Activated naive CD4-positive, alpha-beta T cell treated with anti-CD3 and anti-CD28 coated beads, Interleukin-2, amount 50 U/mL, for 16 hours (primary cell): ENCODE results near the gene SCFD2.
"Not testable (repeated sequence)": the region's sequence is repeated elsewhere in the genome, so short reads cannot be mapped to it uniquely, and the experiment has no call there.

Experiments
- DNase-seq: peaks from one replicate; pipeline ENCODE4 v3.0.0-alpha.2; 2020

The SCFD2 gene

GRCh38 chr4:53094040-53094439, 271.8 kb downstream of the SCFD2 start:
- DNase-seq = no peak

DNA sequence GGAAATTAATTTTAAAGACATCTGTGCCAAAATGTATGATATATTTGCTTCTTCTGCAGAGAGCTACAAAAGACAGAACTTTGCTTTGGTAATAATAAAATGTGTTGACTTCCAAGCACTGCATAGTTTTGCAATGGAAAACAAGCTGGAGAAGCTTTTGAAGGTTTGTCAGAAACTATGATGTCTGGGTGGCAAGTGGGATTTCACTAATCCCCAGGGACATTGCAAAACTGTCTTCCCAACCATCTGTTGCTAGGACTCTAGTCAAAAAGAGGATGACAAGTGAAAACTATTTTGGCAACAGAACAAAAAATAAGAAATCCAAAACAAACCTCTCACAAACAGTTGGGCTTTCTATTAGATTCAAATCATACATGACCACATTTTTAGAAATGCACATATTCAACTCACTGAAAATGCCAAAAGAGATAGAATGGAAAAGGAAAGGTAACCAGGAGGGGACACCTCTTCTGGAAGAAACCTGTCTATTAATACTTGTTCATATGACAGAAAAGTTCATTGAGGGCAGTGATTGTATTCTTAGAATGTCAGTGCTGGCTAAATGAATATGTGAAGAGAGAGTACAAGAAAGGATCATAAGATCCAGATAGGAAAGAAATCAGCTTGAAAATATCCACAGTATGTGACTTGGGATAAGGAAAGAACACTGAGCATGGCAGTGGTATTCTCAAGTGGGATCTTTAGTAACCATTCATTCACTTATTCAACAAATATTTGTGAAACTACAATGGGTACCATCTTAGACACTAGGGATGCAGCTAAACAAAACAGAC, 275.7 kb downstream of the SCFD2 start:
- DNase-seq = no peak

DNA sequence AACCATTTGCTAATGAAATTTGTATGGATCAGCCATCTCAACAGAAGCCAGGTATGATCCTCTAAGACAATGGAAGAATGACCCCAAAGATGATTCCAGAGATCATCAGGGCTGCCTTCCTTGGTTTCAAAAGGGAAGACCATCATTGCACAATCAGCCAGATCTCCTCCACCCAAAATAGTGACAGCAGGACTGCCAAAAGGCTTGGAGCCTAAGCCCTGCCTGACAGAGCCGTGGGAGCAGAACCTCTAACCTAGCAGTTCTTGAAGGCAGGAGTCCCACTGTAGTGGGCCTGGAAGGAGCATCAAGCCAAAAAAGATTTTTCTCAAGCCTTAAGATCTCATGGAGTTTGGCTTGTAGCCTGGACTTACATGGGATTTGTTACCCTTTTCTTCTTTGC, 277.7 kb downstream of the SCFD2 start:
- no peak for DNase-seq

GRCh38 chr4:53076374-53076958, 289.4 kb downstream of the SCFD2 start:
- DNase-seq = no peak

GRCh38 chr4:53075162-53075785, 290.6 kb downstream of the SCFD2 start:
- DNase-seq = no peak

DNA sequence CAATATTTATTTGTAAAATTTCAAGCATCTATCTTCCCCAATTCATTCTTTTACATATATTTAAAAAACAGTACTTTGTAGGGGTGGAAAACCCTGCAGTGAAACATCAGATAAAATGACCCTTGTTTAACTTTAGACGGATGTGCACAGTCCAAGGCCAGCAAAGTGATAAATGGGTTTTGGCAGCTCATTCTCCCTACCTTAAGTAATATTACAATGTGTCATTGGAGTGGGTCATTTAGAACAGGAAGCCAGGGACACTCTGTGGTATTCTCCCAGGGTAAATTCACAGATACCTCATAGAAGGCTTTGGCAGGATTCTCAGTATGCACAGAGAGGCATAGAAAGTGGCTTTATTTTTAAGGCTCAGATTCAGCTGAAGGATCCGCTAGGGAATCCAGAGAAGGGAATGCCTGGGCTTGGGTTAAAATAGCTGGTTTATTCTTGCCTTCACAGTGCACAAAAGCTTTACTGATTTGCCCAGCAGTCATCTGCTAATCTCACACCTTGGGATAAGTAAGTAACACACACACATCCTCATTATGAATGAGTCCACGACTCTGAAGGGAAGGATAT, 297.0 kb downstream of the SCFD2 start:
- DNase-seq = no peak

DNA sequence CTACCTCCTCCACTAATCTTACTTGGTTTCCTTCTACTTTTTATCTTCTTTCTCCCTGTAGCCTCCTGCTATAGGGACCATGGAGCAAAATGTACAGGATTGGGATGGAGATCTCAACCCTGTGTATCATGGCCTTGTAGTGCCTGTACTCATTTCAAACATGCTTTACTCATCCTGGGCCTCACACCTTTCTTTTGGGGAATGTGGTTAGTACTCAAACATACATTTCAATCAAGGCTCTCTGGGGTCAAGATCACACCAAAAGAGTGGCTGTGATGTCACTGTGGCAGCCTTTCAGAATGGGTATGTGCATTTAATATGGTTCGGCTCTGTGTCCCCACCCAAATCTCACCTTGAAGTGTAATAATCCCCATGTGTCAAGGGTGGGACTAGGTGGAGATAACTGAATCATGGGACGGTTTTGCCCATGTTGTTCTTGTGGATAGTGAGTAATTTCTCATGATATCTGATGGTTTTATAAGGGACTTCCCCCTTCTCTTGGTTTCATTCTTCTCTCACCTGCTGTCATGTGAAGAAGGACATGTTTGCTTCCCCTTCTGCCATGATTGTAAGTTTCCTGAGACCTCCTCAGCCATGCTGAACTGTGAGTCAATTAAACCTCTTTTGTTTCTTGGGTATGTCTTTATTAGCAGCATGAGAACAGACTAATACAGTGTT, 298.6 kb downstream of the SCFD2 start:
- DNase-seq = no peak

GRCh38 chr4:53066155-53066554, 299.7 kb downstream of the SCFD2 start:
- DNase-seq = no peak

GRCh38 chr4:53064609-53065008, 301.3 kb downstream of the SCFD2 start:
- no peak for DNase-seq

DNA sequence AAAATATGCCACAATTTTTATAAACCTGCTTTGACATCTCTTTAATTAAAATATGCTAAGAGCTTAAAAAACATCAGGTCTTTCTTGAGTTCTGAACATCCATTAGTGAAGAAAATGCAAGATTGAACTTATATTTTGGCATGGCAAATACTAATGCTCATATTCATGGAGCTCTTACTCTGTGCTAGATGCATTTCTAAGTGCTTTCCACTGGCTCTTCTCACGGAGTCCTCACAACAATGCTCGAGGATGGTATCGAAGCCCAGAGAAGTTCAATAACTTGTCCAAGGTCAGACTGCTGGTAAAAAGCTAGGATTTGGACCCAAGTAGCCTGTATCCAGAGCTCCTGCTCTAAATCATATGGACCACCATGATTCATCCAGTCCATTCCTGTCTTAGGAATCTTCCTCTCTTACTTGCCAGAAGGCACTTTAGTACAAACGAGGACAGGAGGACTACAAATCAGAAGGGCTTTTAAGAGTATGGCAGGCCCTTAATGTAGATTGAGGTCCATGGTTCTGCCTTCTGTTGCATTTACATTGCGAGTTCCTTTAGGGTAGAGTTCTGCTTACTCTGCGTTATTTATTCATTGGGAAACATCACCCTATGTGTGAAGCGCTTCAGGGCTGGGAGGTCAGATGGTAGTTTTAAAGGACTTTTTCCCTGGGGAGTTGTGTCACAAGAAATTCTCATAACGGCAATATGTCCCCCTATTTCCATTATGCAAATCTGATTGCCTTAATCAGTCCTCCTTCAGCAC, 304.6 kb downstream of the SCFD2 start:
- no peak for DNase-seq

GRCh38 chr4:53060278-53060677, 305.6 kb downstream of the SCFD2 start:
- no peak for DNase-seq

DNA sequence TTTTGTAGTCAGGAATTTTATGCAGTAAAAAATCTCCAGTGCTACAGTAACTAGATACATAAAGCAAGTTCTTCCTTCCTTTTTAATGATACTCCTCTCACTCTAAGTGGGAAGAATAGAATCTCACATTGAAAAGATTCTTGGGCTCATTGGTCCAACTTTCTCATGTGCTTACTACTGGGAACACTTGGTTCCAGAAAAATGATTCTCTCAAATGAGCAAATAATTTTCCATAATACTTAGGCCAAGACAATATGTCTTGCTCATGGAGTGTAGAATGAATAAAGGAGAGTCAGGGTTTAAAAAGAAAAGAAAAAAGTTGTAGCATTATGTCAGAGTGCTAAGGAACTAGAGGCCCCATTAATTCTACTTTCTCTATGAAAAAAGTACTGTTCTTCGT, 306.0 kb downstream of the SCFD2 start:
- no peak for DNase-seq

DNA sequence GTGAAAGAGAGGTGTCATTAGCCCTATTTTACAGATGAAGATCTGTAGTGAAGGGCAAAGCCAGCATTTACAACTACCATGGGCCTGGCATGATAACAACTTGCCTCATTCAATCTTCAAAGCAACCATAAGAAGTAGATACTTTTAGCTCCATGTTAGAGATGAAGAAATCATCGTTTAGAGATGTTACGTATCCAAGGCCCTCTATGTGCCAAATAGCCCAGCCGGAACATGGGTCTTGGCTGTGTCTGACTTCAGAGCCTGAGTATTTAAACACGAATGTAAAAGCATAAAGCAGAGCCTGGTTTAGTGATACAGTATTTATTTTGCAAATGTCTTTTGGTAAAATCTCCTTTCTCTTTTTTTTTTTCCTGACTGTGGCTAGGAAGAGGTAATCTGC, 306.6 kb downstream of the SCFD2 start:
- DNase-seq = no peak

DNA sequence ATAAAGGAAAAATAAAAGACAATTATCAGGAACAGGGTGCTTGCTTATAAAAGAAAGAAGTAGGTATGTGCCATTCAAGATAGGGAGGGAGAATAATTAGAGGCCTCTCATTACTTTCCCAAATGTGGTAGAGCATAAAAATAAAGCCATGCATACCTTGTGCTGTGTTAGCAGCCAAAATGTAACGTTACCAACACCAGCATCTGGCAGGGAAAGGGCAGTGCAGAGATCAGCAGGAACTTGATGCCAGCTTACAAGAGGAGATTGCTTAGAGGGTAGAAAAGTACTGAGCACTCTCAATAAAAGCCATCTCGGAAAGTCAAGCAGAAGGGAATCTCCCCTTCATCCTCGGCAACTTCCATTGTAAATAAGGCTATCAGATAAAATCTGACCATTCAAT, 308.2 kb downstream of the SCFD2 start:
- no peak for DNase-seq

- DNase-seq = not testable (repeated sequence)
These were observed 308.8 kb downstream of the SCFD2 start for GRCh38 chr4:53057108-53057507.

DNA sequence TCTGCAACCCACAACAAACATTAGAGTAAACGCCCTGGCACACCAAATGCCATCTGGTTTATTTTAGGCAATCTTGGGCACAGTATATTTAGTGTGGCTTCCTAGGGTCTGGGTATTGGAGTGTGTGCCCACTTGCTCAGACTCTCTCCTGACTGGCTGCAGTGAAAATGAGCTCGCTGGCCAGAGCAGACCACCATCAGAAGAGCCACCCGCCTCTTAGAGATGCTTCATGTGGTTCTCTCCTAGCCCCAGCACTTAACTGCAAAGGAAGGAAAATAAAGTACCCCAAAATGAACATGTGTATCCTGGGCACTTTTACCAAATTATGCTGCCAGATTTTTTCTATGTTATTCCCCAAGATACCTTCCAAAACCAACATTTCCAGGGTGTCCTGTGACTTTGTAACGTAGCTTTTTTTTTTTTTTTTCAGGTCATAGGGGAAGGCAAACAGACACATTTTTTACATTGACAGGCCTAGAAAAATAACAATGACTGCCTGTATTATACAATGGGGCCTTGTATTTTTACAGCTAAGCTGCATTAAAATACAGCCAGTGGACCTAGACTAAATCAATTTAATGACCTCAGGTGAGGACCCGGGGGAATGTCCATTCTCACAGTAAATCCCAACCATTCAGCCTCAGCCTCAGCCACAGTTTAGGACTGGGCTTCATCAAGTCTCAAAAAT, 310.0 kb downstream of the SCFD2 start:
- DNase-seq = no peak

GRCh38 chr4:53055274-53055673, 310.6 kb downstream of the SCFD2 start:
- no peak for DNase-seq

- DNase-seq = no peak
These were observed 315.5 kb downstream of the SCFD2 start for GRCh38 chr4:53050361-53050774.

- no peak for DNase-seq
These were observed 316.3 kb downstream of the SCFD2 start for GRCh38 chr4:53049528-53049927.

DNA sequence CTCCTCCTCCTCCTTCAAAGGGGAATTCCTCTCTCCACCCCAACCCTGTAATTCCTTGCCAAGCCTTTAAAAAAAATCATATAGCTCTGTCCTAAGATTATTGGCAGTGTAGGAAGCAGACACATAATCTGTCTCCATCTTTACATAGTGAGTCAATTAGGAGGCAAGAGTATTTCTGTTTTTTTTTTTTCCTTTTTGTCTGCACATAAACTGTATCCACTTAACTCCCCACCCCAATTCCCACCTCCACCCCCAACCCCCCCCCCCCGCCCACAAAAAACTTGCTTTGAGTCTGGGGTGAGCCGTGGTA, 321.3 kb downstream of the SCFD2 start:
- DNase-seq = no peak

GRCh38 chr4:53043891-53044650, 321.8 kb downstream of the SCFD2 start:
- DNase-seq = no peak
